Spleen (tissue), 7 donors: ENCODE results near the gene DYNC1LI2.

Experiments
- CTCF ChIP-seq, 11 experiments: fragments of 200-600 bp in 7 of 11; fragments of 450-650 bp in 4 of 11; sonication (generic) in 4 of 11; IDR thresholded peaks in 8 of 11; conservative IDR thresholded peaks in 3 of 11; 1 replicate in 7 of 11; 2 replicates in 4 of 11; pipeline versions ENCODE4 v1.4.0 to v1.8.0; 2016 to 2021; ENCODE audit warnings: antibody characterized with exemption in 11 of 11, inconsistent platforms in 4 of 11, mild to moderate bottlenecking in 1 of 11
- POLR2A ChIP-seq, 3 donors: fragments of 450-650 bp; IDR thresholded peaks; one replicate each; pipeline ENCODE4 v1.5.1; 2017; ENCODE audit warnings: antibody characterized with exemption in 3 of 3, mild to moderate bottlenecking in 1 of 3
- donor health status: DM: no; HTN: no; CAD: no; lungs with moderate emphysema.
- donor health status: DM: no; HTN: no; CAD: no.
- donor health status: DM: no; HTN: no; CAD: no.

- TF ChIP-seq CTCF (IDR thresholded peaks at IDR 0.05 in 8 of 11, conservative IDR thresholded peaks at IDR 0.05 in 3 of 11) (no peak), POLR2A (IDR thresholded peaks at IDR 0.05) (no peak)
Measured at GRCh38 chr16:66776457-66776856, 25.0 kb upstream of the DYNC1LI2 start.
